A549 (cell line): Measurements from ENCODE around the gene C9orf152. TPM values are rescaled to one million over a fixed set of nuclear protein-coding genes. Genes with fewer than 3 reads are reported as not detected.

Experiments
- ATAC-seq, 2 experiments: fragments of 200-7000 bp in 1 of 2; fragments of >200 bp in 1 of 2; cut with Nextera tagmentation in 1 of 2; cut with Tn5 transposase in 1 of 2; 3 replicates each; pipeline versions ENCODE4 v1.8.0 to v1.9.1; 2018 to 2020; ENCODE audit warnings: mild to moderate bottlenecking in 1 of 2, moderate library complexity in 1 of 2
- CTCF ChIA-PET: fragments of 300-600 bp; sonication (Branson Sonifier 250); formaldehyde crosslinking; extraction: SDS; loops from one replicate; lab custom pipeline; 2021; ENCODE audit warnings: antibody characterized with exemption, inconsistent platforms; lab: Yijun Ruan, JAX
- POLR2A ChIA-PET: fragments of 350-600 bp; formaldehyde crosslinking; extraction: SDS; loops from one replicate; lab custom pipeline; 2021; ENCODE audit warnings: antibody characterized with exemption, inconsistent platforms; lab: Yijun Ruan, JAX
- DNase-seq, 2 experiments: peaks; one replicate each; pipeline versions ENCODE4 v3.0.0 to v3.0.0-alpha.2; 2011 to 2016; ENCODE audit warnings: low read depth in 1 of 2, low spot score in 1 of 2
- FAIRE-seq: peaks from 2 replicates; lab custom pipeline; 2011; peaks lifted over from hg19 to GRCh38; lab: Jason Lieb, UNC
- H3K27ac ChIP-seq, 2 experiments: fragments of >200 bp; sonication (Bioruptor Twin); formaldehyde crosslinking; 3 replicates each; pipeline ENCODE4 v1.5.1; 2016 to 2017
- H3K4me1 ChIP-seq: fragments of >200 bp; sonication (Bioruptor Twin); formaldehyde crosslinking; 3 replicates; pipeline ENCODE4 v1.6.1; 2016
- H3K4me2 ChIP-seq: fragments of >200 bp; sonication (Bioruptor Twin); formaldehyde crosslinking; 3 replicates; pipeline ENCODE4 v1.6.1; 2016
- H3K4me3 ChIP-seq: fragments of >200 bp; sonication (Bioruptor Twin); formaldehyde crosslinking; 3 replicates; pipeline ENCODE4 v1.5.1; 2016
- H3K9me3 ChIP-seq: fragments of >200 bp; sonication (Bioruptor Twin); formaldehyde crosslinking; 3 replicates; pipeline ENCODE4 v1.6.1; 2016
- BHLHE40 ChIP-seq: IDR thresholded peaks from 2 replicates; pipeline ENCODE4 v1.6.1; 2012; ENCODE audit warnings: low read depth, low read length, inconsistent platforms
- EHMT2 ChIP-seq: fragments of 200-600 bp; sonication (generic); IDR thresholded peaks from 2 replicates; pipeline ENCODE4 v1.6.1; 2016; ENCODE audit warnings: antibody characterized with exemption, low read depth, mild to moderate bottlenecking, moderate library complexity
- EP300 ChIP-seq, 2 experiments: fragments of >200 bp; sonication (Bioruptor Twin); formaldehyde crosslinking; IDR thresholded peaks; 2 replicates in 1 of 2; 3 replicates in 1 of 2; pipeline ENCODE4 v1.6.1; 2016 to 2017
- ESRRA ChIP-seq: fragments of 150-350 bp; IDR thresholded peaks from 2 replicates; pipeline ENCODE4 v1.6.1; 2014; ENCODE audit warnings: mild to moderate bottlenecking, low read length, borderline replicate concordance
- FOSB ChIP-seq: fragments of 250-450 bp; sonication (Bioruptor Pico); IDR thresholded peaks from 2 replicates; pipeline ENCODE4 v1.5.0; 2020; ENCODE audit warnings: mild to moderate bottlenecking, moderate library complexity
- FOSL2 ChIP-seq, 2 experiments: fragments of 450-650 bp in 1 of 2; fragments of >200 bp in 1 of 2; sonication (Bioruptor Twin) in 1 of 2; formaldehyde crosslinking; IDR thresholded peaks; 2 replicates each; pipeline versions ENCODE4 v1.5.0 to v1.6.1; 2016 to 2020; ENCODE audit warnings: mild to moderate bottlenecking in 1 of 2, moderate library complexity in 1 of 2
- FOXS1 ChIP-seq: fragments of 250-450 bp; sonication (Bioruptor Pico); IDR thresholded peaks from 2 replicates; pipeline ENCODE4 v1.5.0; 2020; ENCODE audit warnings: mild to moderate bottlenecking, moderate library complexity
- HEYL ChIP-seq: fragments of 250-450 bp; sonication (Bioruptor Pico); IDR thresholded peaks from 2 replicates; pipeline ENCODE4 v1.8.0; 2021; ENCODE audit warnings: mild to moderate bottlenecking, moderate library complexity
- HOXA7 ChIP-seq: fragments of 250-450 bp; sonication (Bioruptor Pico); IDR thresholded peaks from 2 replicates; pipeline ENCODE4 v1.5.0; 2020; ENCODE audit warnings: mild to moderate bottlenecking, moderate library complexity
- HOXB13 ChIP-seq: fragments of 250-450 bp; sonication (Bioruptor Pico); IDR thresholded peaks from 2 replicates; pipeline ENCODE4 v1.5.0; 2020; ENCODE audit warnings: low read depth, mild to moderate bottlenecking, moderate library complexity
- JUN ChIP-seq, 2 experiments: fragments of >200 bp; sonication (Bioruptor Twin); formaldehyde crosslinking; IDR thresholded peaks; 2 replicates in 1 of 2; 3 replicates in 1 of 2; pipeline ENCODE4 v1.6.1; 2016 to 2017
- MAFK ChIP-seq: fragments of 450-650 bp; IDR thresholded peaks from 2 replicates; pipeline ENCODE4 v1.6.1; 2014; ENCODE audit not compliant: partially characterized antibody
- MAX ChIP-seq: IDR thresholded peaks from 2 replicates; pipeline ENCODE4 v1.6.1; 2012
- MAZ ChIP-seq: fragments of 150-350 bp; IDR thresholded peaks from 2 replicates; pipeline ENCODE4 v1.6.1; 2014; ENCODE audit warnings: antibody characterized with exemption, low read depth, low read length, borderline replicate concordance
- MYC ChIP-seq: IDR thresholded peaks from 2 replicates; pipeline ENCODE4 v1.6.1; 2012; ENCODE audit warnings: mild to moderate bottlenecking, inconsistent platforms, low read length, improper control_type of control experiment, borderline replicate concordance
- NR3C1 ChIP-seq: fragments of >200 bp; sonication (Bioruptor Twin); formaldehyde crosslinking; IDR thresholded peaks from 3 replicates; pipeline ENCODE4 v1.6.1; 2017
- PHF8 ChIP-seq: fragments of 200-600 bp; sonication (generic); IDR thresholded peaks from 2 replicates; pipeline ENCODE4 v1.6.1; 2016; ENCODE audit warnings: low read depth, mild to moderate bottlenecking, antibody characterized with exemption, moderate library complexity, borderline replicate concordance
- RAD21 ChIP-seq, 2 experiments: fragments of >200 bp in 1 of 2; sonication (Bioruptor Twin) in 1 of 2; formaldehyde crosslinking in 1 of 2; IDR thresholded peaks in 1 of 2; conservative IDR thresholded peaks in 1 of 2; 2 replicates in 1 of 2; 3 replicates in 1 of 2; pipeline ENCODE4 v1.6.1; 2012 to 2018; ENCODE audit warnings: inconsistent platforms in 1 of 2
- RCOR1 ChIP-seq: fragments of 150-350 bp; IDR thresholded peaks from 2 replicates; pipeline ENCODE4 v1.6.1; 2014; ENCODE audit warnings: antibody characterized with exemption, low read length, low read depth
- REST ChIP-seq: fragments of 200-600 bp; sonication (generic); IDR thresholded peaks from 2 replicates; pipeline ENCODE4 v1.6.1; 2016; ENCODE audit warnings: antibody characterized with exemption, mild to moderate bottlenecking, moderate library complexity
- RFX5 ChIP-seq: fragments of 450-650 bp; IDR thresholded peaks from 2 replicates; pipeline ENCODE4 v1.7.1; 2014; ENCODE audit warnings: antibody characterized with exemption, mild to moderate bottlenecking, moderate library complexity
- RNF2 ChIP-seq: fragments of 200-600 bp; sonication (generic); IDR thresholded peaks from 2 replicates; pipeline ENCODE4 v1.6.1; 2016; ENCODE audit warnings: low read depth, mild to moderate bottlenecking, antibody characterized with exemption, moderate library complexity, borderline replicate concordance
- TFCP2L1 ChIP-seq: fragments of 250-450 bp; sonication (Bioruptor Pico); IDR thresholded peaks from 2 replicates; pipeline ENCODE4 v1.5.0; 2021; ENCODE audit warnings: mild to moderate bottlenecking
- ZC3H11A ChIP-seq: fragments of 450-650 bp; IDR thresholded peaks from 2 replicates; pipeline ENCODE4 v1.6.1; 2014; ENCODE audit warnings: antibody characterized with exemption, mild to moderate bottlenecking
- ZSCAN20 ChIP-seq: fragments of 250-450 bp; sonication (Bioruptor Pico); IDR thresholded peaks from 2 replicates; pipeline ENCODE4 v1.8.0; 2022; ENCODE audit warnings: mild to moderate bottlenecking, moderate library complexity
- WGBS: methylation state at CpG from one replicate; pipeline ENCODE4 v1.1.6; 2017; ENCODE audit errors: missing lambda C conversion rate; 5-methylcytosine and 5-hydroxymethylcytosine counted together
- polyA plus RNA-seq, 4 experiments: library from polyadenylated mRNA; depleted of rRNA in 3 of 4; stranded (reverse); fragments of >200 nt; fragmentation: RNase III in 1 of 4; extraction: RNeasy Plus Mini Kit Qiagen cat#74134 plus additional on column Dnase treatment in 1 of 4; gene quantifications; 2 replicates in 3 of 4; 3 replicates in 1 of 4; pipeline ENCODE4 v1.2.3, GENCODE V29; 2011 to 2017
- TF ChIP-seq, protein P1 (sequence below): IDR thresholded peaks from 2 replicates; pipeline ENCODE4 v1.6.1; 2012
- TF ChIP-seq, protein P2 (sequence below): fragments of >200 bp; sonication (Bioruptor Twin); formaldehyde crosslinking; IDR thresholded peaks from 2 replicates; pipeline ENCODE4 v1.6.1; 2016
- TF ChIP-seq, protein P3 (sequence below): fragments of >200 bp; sonication (Bioruptor Twin); formaldehyde crosslinking; IDR thresholded peaks from 3 replicates; pipeline ENCODE4 v1.5.1; 2016

Gene C9orf152
- polyA plus RNA-seq, 2 of the 4 experiments (the other 2 are of a cell fraction): 0.10 to 0.79 TPM

GRCh38 chr9:110256380-110257096, 48.6 kb upstream of the C9orf152 start, which contains the start of gene TXN (continued):
- TF ChIP-seq, protein P1, sequence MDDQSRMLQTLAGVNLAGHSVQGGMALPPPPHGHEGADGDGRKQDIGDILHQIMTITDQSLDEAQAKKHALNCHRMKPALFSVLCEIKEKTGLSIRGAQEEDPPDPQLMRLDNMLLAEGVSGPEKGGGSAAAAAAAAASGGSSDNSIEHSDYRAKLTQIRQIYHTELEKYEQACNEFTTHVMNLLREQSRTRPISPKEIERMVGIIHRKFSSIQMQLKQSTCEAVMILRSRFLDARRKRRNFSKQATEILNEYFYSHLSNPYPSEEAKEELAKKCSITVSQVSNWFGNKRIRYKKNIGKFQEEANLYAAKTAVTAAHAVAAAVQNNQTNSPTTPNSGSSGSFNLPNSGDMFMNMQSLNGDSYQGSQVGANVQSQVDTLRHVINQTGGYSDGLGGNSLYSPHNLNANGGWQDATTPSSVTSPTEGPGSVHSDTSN: 0 out of 2 replicates have a peak, but pooled peaks have one; percentile 61
- TF ChIP-seq JUN (IDR thresholded peaks at IDR 0.05): peak; percentile 59 to 89; a peak in 3 of 5 replicates
- TF ChIP-seq RAD21 (conservative IDR thresholded peaks at IDR 0.05 in 1 of 2, IDR thresholded peaks at IDR 0.05 in 1 of 2): no peak
- peak; percentile 100 for TF ChIP-seq MAFK
- TF ChIP-seq MAZ: no peak
- no peak for TF ChIP-seq FOSB (CRISPR knock-in tag)
- TF ChIP-seq FOXS1 (CRISPR knock-in tag): no peak
- TF ChIP-seq, all 56 proteins: peak for 13

GRCh38 chr9:110255463-110256379, 47.8 kb upstream of the C9orf152 start:
- peak; percentile 45 to 48 for ATAC-seq
- TF ChIP-seq ZSCAN20 (CRISPR knock-in tag) (no peak), JUN (IDR thresholded peaks at IDR 0.05) (peak in 1 of 2 experiments; percentile 5; a peak in 2 of 5 replicates), RFX5 (no peak), MYC (no peak; the same call in 1 of the 2 replicates), FOSL2 (IDR thresholded peaks at IDR 0.05) (no peak), FOSL2 (CRISPR knock-in tag; IDR thresholded peaks at IDR 0.05) (peak; percentile 22; the same call in 1 of the 2 replicates), PHF8 (peak; percentile 79; the same call in 1 of the 2 replicates), EP300 (IDR thresholded peaks at IDR 0.05) (no peak), HOXA7 (CRISPR knock-in tag) (no peak; the same call in 1 of the 2 replicates), RAD21 (conservative IDR thresholded peaks at IDR 0.05 in 1 of 2, IDR thresholded peaks at IDR 0.05 in 1 of 2) (no peak), RNF2 (no peak), REST (no peak), EHMT2 (no peak), HEYL (CRISPR knock-in tag) (no peak), FOXS1 (CRISPR knock-in tag) (no peak), NR3C1 (no peak), HOXB13 (CRISPR knock-in tag) (no peak), MAX (peak; percentile 73), BHLHE40 (peak; percentile 69), TFCP2L1 (CRISPR knock-in tag) (0 out of 2 replicates have a peak, but pooled peaks have one; percentile 29), FOSB (CRISPR knock-in tag) (no peak), RCOR1 (no peak), ZC3H11A (no peak), ESRRA (no peak)
- TF ChIP-seq, protein P2, sequence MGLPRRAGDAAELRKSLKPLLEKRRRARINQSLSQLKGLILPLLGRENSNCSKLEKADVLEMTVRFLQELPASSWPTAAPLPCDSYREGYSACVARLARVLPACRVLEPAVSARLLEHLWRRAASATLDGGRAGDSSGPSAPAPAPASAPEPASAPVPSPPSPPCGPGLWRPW: no peak
- TF ChIP-seq, protein P3, sequence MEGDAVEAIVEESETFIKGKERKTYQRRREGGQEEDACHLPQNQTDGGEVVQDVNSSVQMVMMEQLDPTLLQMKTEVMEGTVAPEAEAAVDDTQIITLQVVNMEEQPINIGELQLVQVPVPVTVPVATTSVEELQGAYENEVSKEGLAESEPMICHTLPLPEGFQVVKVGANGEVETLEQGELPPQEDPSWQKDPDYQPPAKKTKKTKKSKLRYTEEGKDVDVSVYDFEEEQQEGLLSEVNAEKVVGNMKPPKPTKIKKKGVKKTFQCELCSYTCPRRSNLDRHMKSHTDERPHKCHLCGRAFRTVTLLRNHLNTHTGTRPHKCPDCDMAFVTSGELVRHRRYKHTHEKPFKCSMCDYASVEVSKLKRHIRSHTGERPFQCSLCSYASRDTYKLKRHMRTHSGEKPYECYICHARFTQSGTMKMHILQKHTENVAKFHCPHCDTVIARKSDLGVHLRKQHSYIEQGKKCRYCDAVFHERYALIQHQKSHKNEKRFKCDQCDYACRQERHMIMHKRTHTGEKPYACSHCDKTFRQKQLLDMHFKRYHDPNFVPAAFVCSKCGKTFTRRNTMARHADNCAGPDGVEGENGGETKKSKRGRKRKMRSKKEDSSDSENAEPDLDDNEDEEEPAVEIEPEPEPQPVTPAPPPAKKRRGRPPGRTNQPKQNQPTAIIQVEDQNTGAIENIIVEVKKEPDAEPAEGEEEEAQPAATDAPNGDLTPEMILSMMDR: no peak

More at GRCh38 chr9:110255463-110256379, 47.8 kb upstream of the C9orf152 start:
- Histone ChIP-seq H3K4me3 (peak overlapping the region; percentile 67), H3K4me2 (peak overlapping the region; percentile 76), H3K9me3 (no peaks in the 10 kb centered on the region), H3K27ac (peak overlapping the region; percentile 97), H3K4me1 (peaks cover 57% of the 10 kb centered on the region)
- CTCF ChIA-PET: interaction anchor here (1.0 to 1.8 kb wide), 3 partner anchors 8 to 14 kb away, joined by 3 to 7 read pairs (median 4); no protein-coding TSS in a partner anchor
- WGBS: 0% methylated on average over 31 of the region's 81 CpGs
- DNase-seq (peak in 1 of 2 experiments; percentile 61), FAIRE-seq (no peak)
- POLR2A ChIA-PET: interaction anchor here (0.5 to 2.0 kb wide), 23 partner anchors 9 to 656 kb away, joined by 3 to 30 read pairs (median 5); no protein-coding TSS in a partner anchor
